Ectodermal cell (in vitro differentiated cells): ENCODE measurements around the gene TGFB1I1.
"Not testable (repeated sequence)": the region's sequence is repeated elsewhere in the genome, so short reads cannot be mapped to it uniquely, and the experiment has no call there.

Experiments used
- H3K27ac ChIP-seq: 2 replicates; pipeline ENCODE4 v1.7.0; 2013; ENCODE audit warnings: mild to moderate bottlenecking, low read depth, low read length; ENCODE audit not compliant: insufficient read depth, poor library complexity, severe bottlenecking
- H3K27me3 ChIP-seq: 2 replicates; pipeline ENCODE4 v1.7.0; 2013; ENCODE audit warnings: mild to moderate bottlenecking, low read length; ENCODE audit not compliant: insufficient read depth, control insufficient read depth, poor library complexity, severe bottlenecking
- H3K36me3 ChIP-seq: one replicate; pipeline ENCODE4 v1.7.0; 2013; ENCODE audit warnings: low read length; ENCODE audit not compliant: control insufficient read depth, insufficient read depth
- H3K4me1 ChIP-seq: one replicate; pipeline ENCODE4 v1.7.0; 2013; ENCODE audit warnings: low read length; ENCODE audit not compliant: control insufficient read depth, insufficient read depth
- H3K4me3 ChIP-seq: 2 replicates; pipeline ENCODE4 v1.7.0; 2013; ENCODE audit warnings: low read depth, low read length, control low read depth; ENCODE audit not compliant: insufficient read depth
- H3K9me3 ChIP-seq: 2 replicates; pipeline ENCODE4 v1.7.0; 2013; ENCODE audit warnings: mild to moderate bottlenecking, low read length, moderate library complexity; ENCODE audit not compliant: control insufficient read depth
- WGBS, 2 experiments: methylation state at CpG; one replicate each; pipeline ENCODE4 v1.1.7; 2013; ENCODE audit warnings: missing lambda C conversion rate in 2 of 2; 5-methylcytosine and 5-hydroxymethylcytosine counted together

The TGFB1I1 gene

DNA sequence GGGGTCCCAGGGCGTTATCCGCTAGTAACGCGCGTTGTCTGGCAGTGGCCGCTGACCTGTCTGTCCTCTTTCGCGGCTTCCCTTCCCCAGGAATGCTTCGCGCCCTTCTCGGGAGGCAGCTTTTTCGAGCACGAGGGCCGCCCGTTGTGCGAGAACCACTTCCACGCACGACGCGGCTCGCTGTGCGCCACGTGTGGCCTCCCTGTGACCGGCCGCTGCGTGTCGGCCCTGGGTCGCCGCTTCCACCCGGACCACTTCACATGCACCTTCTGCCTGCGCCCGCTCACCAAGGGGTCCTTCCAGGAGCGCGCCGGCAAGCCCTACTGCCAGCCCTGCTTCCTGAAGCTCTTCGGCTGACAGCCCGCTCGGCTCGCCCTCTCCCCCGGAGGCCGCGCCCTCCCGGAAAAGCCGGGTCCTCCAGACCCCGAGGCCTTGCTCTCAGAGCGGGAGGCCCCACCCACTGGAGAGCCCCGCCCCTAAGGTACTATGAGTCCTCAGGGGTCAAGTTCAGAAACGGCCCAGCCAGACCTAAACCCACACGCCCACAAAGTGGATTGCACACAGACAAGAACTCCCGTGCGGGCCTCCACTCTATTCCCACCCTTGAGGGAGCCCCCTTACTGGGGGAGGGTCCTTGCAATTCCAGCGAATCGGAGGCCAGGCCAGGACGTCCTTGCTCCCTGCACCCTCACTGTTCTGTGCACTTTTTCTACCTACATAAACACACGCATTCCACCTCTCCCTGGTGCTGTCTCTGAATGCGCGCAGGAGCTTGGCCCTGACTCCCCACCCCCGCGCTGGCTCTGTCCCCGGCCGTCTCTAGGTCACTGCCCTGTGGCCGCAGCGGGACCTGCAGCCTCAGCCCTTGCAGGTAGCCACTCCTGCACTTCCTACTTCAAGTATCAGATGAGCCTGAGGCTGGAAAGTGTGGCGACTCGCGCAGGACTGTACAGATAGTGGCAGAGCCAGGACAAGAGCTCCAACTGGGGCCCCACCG is 5.6 kb downstream of the TGFB1I1 start:
- no peaks in the 10 kb centered on the region for H3K9me3 ChIP-seq
- H3K27ac ChIP-seq, result no peak overlapping the region
- 70 to 76% methylated on average over 67 of the region's 67 CpGs for WGBS, 2 experiments
- H3K4me3 ChIP-seq, result no peak overlapping the region
- no peaks in the 10 kb centered on the region for H3K36me3 ChIP-seq
- H3K27me3 ChIP-seq, result peaks cover 74% of the 10 kb centered on the region
- H3K4me1 ChIP-seq, result no peaks in the 10 kb centered on the region

DNA sequence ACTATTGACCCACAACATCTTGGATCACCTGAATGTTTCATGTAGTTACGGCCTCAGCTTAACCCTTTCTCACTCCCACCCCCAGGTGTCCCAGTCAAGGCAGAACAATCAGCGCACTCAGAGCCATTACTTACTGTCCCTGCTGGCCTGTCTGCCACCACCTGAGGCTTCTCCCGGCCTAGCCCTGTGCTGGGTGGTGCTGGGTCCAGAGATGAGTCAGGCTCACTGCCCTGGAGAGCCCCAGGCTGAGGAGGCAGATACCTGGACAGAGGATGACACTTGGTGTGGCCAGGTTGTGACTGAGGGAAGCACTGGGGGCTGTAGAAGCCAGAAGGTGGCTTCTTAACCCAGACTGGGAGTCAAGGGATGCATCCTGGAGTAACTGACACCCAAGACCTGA is 7.0 kb downstream of the TGFB1I1 start:
- Histone ChIP-seq H3K27ac (no peak overlapping the region), H3K27me3 (peaks cover 68% of the 10 kb centered on the region), H3K36me3 (no peaks in the 10 kb centered on the region), H3K4me1 (no peaks in the 10 kb centered on the region), H3K9me3 (no peaks in the 10 kb centered on the region), H3K4me3 (no peak overlapping the region)
- 85 to 91% methylated on average over 3 of the region's 3 CpGs for WGBS, 2 experiments

DNA sequence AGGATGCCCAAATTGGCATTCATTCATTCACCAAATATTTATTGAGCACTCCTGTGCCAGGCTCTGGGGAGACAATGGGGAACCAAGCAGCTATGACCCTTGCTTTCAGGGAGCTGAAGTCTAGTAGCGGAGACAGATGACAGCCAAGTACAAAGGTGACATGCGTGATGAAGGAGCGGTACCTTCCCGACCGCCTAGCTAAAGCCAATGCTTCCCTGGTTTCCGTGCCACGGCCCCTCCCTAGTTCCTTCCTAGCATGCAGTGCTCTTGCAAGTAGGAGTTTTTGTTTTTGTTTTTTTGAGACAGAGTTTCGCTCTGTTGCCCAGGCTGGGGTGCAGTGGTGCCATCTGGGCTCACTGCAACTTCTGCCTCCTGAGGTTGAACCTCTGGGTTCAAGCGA is 7.8 kb downstream of the TGFB1I1 start:
- no peak overlapping the region for H3K4me3 ChIP-seq
- 93 to 94% methylated on average over 9 of the region's 9 CpGs for WGBS, 2 experiments
- no peaks in the 10 kb centered on the region for H3K9me3 ChIP-seq
- H3K27me3 ChIP-seq, result peaks cover 65% of the 10 kb centered on the region
- no peak overlapping the region for H3K27ac ChIP-seq
- H3K4me1 ChIP-seq, result no peaks in the 10 kb centered on the region
- H3K36me3 ChIP-seq, result no peaks in the 10 kb centered on the region

DNA sequence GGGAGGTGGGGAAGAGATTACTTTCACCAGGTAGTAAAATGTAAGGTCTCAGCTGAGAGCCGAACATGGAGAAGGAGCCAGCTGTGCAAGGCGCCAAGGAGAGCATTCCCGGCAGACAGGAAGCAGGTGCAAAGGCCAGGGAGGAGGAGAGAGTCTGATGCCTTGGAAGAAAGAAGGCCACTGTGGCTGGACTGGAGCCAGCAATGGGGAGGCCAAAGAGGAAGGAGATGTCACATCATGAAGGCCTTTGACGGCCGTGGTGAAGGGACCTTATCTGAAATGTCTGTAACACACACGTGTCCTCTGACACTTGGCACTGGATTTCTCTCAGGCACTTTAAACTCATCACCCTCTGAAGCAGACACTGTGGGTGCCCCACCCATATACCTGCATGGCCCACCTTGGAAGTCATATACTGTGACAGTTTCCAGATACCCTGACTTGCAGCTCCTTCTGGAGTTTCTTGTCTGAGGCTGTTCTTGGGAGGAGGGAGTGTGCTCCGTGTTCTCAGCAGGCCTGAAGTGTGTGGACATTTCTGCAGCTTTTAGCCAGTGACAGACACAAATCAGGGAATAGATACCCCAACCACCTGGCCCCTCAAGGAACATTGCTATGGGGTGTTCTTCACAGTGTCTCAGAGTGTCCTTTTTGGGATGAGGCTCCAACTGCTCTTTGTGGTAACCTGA is 9.0 kb downstream of the TGFB1I1 start:
- Histone ChIP-seq H3K9me3 (no peaks in the 10 kb centered on the region), H3K36me3 (no peaks in the 10 kb centered on the region), H3K27ac (no peak overlapping the region), H3K27me3 (peaks cover 65% of the 10 kb centered on the region), H3K4me3 (no peak overlapping the region), H3K4me1 (no peaks in the 10 kb centered on the region)
- 82 to 85% methylated on average over 7 of the region's 7 CpGs for WGBS, 2 experiments

DNA sequence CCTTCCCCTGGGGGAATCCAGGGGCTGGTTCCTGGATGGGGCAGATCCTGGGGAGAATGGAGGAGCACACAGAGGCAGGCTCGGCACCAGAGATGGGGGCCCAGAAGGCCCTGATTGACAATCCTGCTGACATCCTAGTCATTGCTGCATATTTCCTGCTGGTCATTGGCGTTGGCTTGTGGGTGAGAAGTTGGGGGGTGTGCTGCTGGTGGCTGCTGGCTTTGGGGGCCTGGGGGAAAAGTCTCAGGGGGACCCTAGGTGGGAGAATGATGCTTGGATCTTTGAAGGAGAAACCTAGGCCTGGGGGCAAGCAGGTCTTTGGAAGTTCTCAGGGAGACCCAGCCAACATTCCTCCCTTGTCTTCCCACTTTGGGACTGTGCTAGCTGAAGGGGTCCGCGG is 11.1 kb downstream of the TGFB1I1 start, which contains the start of gene SLC5A2:
Gene SLC5A2 (plus strand): TSS at position 43 of the 400 bp plus-strand sequence. CDS start 14 bp downstream, at position 57.
- Histone ChIP-seq H3K4me3 (no peak within 1 kb of the TSS), H3K4me1 (peaks cover 5% of the 10 kb centered on the region), H3K27ac (no peak within 1 kb of the TSS), H3K36me3 (no peaks in the 10 kb centered on the region), H3K9me3 (no peaks in the 10 kb centered on the region), H3K27me3 (peaks cover 65% of the 10 kb centered on the region)
- 90 to 92% methylated on average over 4 of the region's 4 CpGs for WGBS, 2 experiments

DNA sequence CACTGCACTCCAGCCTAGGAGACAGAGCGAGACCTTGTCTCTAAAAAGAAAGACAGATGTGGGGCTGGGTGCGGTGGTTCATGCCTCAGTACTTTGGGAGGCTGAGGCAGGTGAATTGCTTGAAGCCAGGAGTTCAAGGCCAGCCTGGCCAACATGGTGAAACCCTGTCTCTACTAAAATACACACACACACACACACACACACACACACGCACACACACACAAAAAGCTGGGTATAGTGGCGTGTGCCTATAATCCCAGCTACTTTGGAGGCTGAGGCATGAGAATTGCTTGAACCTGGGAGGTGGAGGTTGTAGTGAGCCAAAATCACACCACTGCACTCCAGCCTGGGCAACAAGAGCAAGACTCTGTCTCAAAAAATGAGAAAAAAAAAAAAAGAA is 12.1 kb downstream of the TGFB1I1 start:
- 84 to 96% methylated on average over 3 to 4 of the region's 4 CpGs for WGBS, 2 experiments
- H3K27me3 ChIP-seq, result peaks cover 73% of the 10 kb centered on the region
- H3K9me3 ChIP-seq, H3K27ac ChIP-seq, H3K4me1 ChIP-seq, H3K4me3 ChIP-seq, H3K36me3 ChIP-seq: not testable (repeated sequence)

DNA sequence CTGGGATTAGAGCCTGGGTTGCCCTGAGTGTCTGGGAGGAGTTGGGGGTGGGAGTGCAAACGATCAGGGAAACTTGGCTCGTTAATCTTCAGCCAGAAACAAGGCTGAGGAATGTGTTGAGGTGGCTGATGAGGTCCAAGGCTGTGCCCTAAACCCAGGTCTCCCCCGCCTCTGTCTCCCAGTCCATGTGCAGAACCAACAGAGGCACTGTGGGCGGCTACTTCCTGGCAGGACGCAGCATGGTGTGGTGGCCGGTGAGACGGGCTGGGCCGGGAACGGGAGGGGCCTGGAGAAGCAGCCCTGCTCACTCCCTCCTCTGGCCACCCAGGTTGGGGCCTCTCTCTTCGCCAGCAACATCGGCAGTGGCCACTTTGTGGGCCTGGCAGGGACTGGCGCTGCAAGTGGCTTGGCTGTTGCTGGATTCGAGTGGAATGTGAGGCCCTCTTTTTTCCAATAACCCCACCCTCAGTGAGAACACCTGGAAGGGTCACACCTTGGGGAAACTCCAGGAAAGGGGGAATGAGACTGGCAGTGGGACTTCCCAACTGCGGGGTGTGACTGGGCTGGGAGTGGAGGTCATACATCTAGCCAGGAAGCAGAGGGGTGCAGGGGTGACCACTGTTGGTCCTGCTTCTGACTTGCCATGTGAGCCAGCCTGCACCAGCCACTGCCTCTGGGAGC is 12.7 kb downstream of the TGFB1I1 start:
- Histone ChIP-seq H3K4me1 (peaks cover 5% of the 10 kb centered on the region), H3K27ac (no peak overlapping the region), H3K27me3 (peaks cover 73% of the 10 kb centered on the region), H3K36me3 (no peaks in the 10 kb centered on the region), H3K4me3 (no peak overlapping the region), H3K9me3 (no peaks in the 10 kb centered on the region)
- WGBS, 2 experiments, result 44% methylated on average over 14 of the region's 14 CpGs

DNA sequence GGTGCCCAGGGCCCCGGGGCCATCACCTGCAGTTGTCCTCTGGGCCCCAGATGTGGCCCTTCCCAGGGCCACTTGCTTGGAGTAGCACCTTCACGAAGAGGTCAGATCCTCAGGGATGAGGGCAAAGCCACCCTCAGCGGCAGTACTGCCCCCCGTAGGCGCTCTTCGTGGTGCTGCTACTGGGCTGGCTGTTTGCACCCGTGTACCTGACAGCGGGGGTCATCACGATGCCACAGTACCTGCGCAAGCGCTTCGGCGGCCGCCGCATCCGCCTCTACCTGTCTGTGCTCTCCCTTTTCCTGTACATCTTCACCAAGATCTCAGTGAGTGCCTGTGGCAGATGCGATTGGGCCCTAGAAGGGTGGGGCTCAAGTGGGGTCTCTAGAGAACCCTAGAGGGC is 13.6 kb downstream of the TGFB1I1 start:
- 92 to 94% methylated on average over 17 of the region's 17 CpGs for WGBS, 2 experiments
- no peaks in the 10 kb centered on the region for H3K9me3 ChIP-seq
- H3K4me3 ChIP-seq, result no peak overlapping the region
- peaks cover 5% of the 10 kb centered on the region for H3K4me1 ChIP-seq
- H3K27me3 ChIP-seq, result peaks cover 72% of the 10 kb centered on the region
- no peaks in the 10 kb centered on the region for H3K36me3 ChIP-seq
- H3K27ac ChIP-seq, result no peak overlapping the region

DNA sequence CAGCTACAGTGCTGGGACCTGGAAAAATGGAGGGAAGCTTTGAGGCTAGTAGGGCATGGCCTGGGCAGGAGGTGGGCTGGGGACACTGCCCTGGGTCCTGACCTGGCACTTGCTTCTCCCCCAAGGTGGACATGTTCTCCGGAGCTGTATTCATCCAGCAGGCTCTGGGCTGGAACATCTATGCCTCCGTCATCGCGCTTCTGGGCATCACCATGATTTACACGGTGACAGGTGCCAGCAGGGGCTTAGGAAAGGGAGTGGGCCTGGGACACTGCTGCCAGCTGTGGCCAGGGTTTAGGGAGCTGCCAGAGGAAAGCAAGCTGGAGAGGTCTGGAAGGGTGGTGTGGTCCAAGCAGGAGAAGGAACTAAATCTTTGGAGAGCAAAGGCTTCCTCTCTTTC is 14.1 kb downstream of the TGFB1I1 start:
- WGBS, 2 experiments, result 90 to 95% methylated on average over 5 of the region's 5 CpGs
- no peaks in the 10 kb centered on the region for H3K9me3 ChIP-seq
- H3K36me3 ChIP-seq, result no peaks in the 10 kb centered on the region
- peaks cover 5% of the 10 kb centered on the region for H3K4me1 ChIP-seq
- no peak overlapping the region for H3K27ac ChIP-seq
- no peak overlapping the region for H3K4me3 ChIP-seq
- peaks cover 67% of the 10 kb centered on the region for H3K27me3 ChIP-seq
